Colonic mucosa (tissue), 4 donors: ENCODE results near the gene ITGB5. TPM values are rescaled to one million over a fixed set of nuclear protein-coding genes. Genes with fewer than 3 reads are reported as not detected.

Source experiments
- DNase-seq: peaks from one replicate; pipeline ENCODE4 v3.0.0-alpha.2; 2020
- H3K27ac ChIP-seq: fragments of 200-600 bp; one replicate; pipeline ENCODE4 v1.8.0; 2021
- H3K27me3 ChIP-seq: fragments of 200-600 bp; one replicate; pipeline ENCODE4 v1.8.0; 2021
- H3K36me3 ChIP-seq: fragments of 200-600 bp; one replicate; pipeline ENCODE4 v1.8.0; 2021
- H3K4me1 ChIP-seq: fragments of 200-600 bp; one replicate; pipeline ENCODE4 v1.8.0; 2021; ENCODE audit warnings: mild to moderate bottlenecking
- H3K4me3 ChIP-seq: fragments of 200-600 bp; one replicate; pipeline ENCODE4 v1.8.0; 2021
- H3K9ac ChIP-seq, 2 donors: one replicate each; pipeline ENCODE4 v1.7.0; 2013; ENCODE audit warnings: control low read depth in 2 of 2, low read depth in 2 of 2, low read length in 2 of 2
- H3K9me3 ChIP-seq: fragments of 200-600 bp; one replicate; pipeline ENCODE4 v1.8.0; 2021
- intact Hi-C: fragments of 100-400 bp; cut with DNase I; formaldehyde crosslinking; loops from one replicate; pipeline ENCODE4 v1.14.1; 2022
- total RNA-seq, 2 donors: library from RNA; stranded (reverse); fragmentation: NEBNext Ultra II Directional in 1 of 2; extraction: Animal tissue kit (Norgen Biotek cat#: 25700) in 1 of 2; gene quantifications; one replicate each; pipeline ENCODE4 v1.2.1, GENCODE V29; 2021
- TF ChIP-seq, protein P1 (sequence below): fragments of 200-600 bp; IDR thresholded peaks from one replicate; pipeline ENCODE4 v1.8.0; 2022; ENCODE audit warnings: antibody characterized with exemption, mild to moderate bottlenecking
- donor health status: healthy.
- donor health status: DM: no; HTN: no; CAD: no.
- donor health status: DM: no; HTN: no; CAD: no.

The ITGB5 gene
- total RNA-seq, 2 donors from 2014 or later = 74.4 to 74.8 TPM

DNA sequence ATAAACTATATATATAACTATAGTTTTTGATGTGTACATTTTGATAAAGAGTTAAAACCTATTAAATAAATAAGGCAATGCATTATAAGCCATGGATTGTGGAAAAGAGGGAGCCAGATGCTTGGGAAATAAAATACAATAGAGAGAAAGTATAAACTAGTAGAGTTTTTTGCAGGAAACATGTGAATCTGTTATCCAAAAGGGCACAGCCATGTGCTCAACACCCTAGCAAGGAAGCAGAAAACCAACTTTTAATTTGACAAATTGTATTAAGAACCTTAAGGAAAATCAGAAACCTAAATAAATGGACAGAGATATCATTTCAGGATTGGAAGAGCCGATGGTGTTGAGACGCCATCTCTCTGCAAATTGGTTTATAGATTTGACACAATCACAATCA, 63.5 kb downstream of the ITGB5 start:
- H3K9ac ChIP-seq = no peak overlapping the region
- TF ChIP-seq, protein P1, sequence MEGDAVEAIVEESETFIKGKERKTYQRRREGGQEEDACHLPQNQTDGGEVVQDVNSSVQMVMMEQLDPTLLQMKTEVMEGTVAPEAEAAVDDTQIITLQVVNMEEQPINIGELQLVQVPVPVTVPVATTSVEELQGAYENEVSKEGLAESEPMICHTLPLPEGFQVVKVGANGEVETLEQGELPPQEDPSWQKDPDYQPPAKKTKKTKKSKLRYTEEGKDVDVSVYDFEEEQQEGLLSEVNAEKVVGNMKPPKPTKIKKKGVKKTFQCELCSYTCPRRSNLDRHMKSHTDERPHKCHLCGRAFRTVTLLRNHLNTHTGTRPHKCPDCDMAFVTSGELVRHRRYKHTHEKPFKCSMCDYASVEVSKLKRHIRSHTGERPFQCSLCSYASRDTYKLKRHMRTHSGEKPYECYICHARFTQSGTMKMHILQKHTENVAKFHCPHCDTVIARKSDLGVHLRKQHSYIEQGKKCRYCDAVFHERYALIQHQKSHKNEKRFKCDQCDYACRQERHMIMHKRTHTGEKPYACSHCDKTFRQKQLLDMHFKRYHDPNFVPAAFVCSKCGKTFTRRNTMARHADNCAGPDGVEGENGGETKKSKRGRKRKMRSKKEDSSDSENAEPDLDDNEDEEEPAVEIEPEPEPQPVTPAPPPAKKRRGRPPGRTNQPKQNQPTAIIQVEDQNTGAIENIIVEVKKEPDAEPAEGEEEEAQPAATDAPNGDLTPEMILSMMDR = no peak
- no peaks in the 10 kb centered on the region for H3K27me3 ChIP-seq
- no peaks in the 10 kb centered on the region for H3K4me1 ChIP-seq
- intact Hi-C loops = no loop called here
- no peak overlapping the region for H3K4me3 ChIP-seq
- H3K36me3 ChIP-seq = no peaks in the 10 kb centered on the region
- H3K27ac ChIP-seq = no peak overlapping the region
- no peaks in the 10 kb centered on the region for H3K9me3 ChIP-seq
- no peak for DNase-seq

DNA sequence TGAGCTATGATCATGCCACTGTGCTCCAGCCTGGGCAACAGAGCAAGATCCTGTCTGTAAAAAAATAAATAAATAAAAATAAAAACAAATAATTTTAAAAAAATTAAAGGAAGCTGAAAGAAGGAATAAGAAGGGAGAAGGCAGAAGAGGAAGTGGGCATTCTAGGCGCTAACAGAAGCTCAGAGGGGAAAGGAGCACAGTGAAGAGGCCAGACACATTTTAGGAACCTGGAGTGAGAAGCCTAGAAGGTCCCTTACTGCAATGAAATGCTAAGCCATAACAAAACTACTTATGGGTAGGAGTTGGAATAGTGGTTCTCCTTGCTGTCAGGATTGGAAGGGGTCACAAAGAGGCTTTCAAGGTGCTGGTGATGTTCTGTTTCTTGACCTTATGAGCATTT, 64.0 kb downstream of the ITGB5 start:
- Histone ChIP-seq H3K27ac (no peak overlapping the region), H3K4me3 (no peak overlapping the region), H3K9ac (no peak overlapping the region), H3K9me3 (no peaks in the 10 kb centered on the region), H3K36me3 (no peaks in the 10 kb centered on the region), H3K4me1 (no peaks in the 10 kb centered on the region), H3K27me3 (no peaks in the 10 kb centered on the region)
- no peak for DNase-seq
- TF ChIP-seq, protein P1 = no peak
- intact Hi-C loops = no loop called here

DNA sequence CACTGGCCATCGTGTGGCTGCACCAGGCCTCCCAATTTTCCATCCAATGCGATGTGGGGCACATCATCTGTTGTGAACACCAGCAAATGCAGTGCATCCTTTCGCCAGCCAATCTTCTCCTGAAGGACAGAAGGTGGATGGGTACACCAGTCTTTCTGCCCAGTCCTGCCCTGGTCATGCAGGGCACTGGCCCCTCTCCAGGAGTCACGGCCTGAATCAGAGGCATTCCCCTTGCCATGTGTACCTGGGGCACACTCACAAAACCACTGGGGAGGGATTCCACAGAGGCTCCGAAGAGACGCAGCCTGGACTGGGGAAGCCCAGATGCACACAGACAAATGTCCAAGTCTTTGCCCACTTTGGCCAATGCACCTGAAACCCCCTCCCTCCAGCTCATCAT, 65.8 kb downstream of the ITGB5 start:
- TF ChIP-seq, protein P1 = no peak
- Histone ChIP-seq H3K27ac (no peak overlapping the region), H3K4me1 (no peaks in the 10 kb centered on the region), H3K4me3 (no peak overlapping the region), H3K9ac (no peak overlapping the region), H3K9me3 (no peaks in the 10 kb centered on the region), H3K27me3 (no peaks in the 10 kb centered on the region), H3K36me3 (no peaks in the 10 kb centered on the region)
- intact Hi-C loops = no loop called here
- no peak for DNase-seq

DNA sequence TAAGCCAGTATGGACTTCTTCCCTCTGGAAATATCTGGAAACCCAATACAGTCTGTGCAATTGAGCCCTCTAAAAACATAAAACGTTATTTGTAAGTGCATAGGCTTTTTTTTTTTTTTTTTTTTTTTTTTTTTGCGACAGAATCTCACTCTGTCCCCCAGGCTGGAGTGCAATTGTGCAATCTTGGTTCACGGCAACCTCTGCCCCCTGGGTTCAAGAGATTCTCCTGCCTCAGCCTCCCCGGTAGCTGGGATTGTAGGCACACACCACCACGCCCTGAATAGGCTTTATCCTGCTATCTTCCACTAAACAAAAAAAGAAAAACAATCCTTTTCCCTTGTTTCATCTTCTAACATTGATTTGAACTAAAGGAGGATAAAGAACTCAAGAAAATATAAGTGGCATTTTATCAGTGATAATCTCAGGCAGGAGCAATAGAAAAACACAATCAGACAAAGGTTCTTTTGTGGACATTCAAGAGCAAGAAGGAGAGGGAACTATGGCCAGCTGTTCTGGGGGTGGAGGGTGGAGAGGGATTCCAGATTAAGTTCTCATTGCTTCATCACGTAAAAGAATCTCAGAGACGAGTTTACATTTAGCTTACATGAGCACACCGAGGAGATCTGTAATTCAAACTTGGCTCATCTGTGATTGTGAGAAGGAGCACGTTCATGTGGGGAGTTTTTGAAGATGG, 68.6 kb downstream of the ITGB5 start:
- H3K9ac ChIP-seq = no peak overlapping the region
- intact Hi-C loops = no loop called here
- H3K4me3 ChIP-seq = no peak overlapping the region
- no peaks in the 10 kb centered on the region for H3K36me3 ChIP-seq
- no peak overlapping the region for H3K27ac ChIP-seq
- no peaks in the 10 kb centered on the region for H3K9me3 ChIP-seq
- peaks cover 8% of the 10 kb centered on the region for H3K4me1 ChIP-seq
- TF ChIP-seq, protein P1 = no peak
- no peak for DNase-seq
- no peaks in the 10 kb centered on the region for H3K27me3 ChIP-seq

DNA sequence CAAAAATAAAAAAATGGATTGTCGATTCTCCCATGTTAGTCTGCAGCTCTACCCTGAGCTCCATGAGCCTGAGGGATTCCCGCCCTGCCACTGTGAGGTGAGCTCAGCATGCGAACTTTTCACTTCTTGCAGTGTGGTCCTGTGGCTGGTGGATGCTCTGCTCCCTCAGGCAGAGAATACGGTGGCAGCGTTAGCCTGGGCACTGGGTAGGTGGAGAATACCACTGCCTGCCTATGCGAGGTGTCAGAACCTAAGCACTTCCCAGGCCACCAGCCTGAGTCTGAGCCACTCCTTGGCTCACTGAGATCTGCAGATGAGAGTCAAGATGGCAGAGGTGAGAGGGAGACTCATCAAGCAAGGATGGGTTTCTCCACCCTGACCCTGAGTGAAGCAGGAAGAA, 70.1 kb downstream of the ITGB5 start:
- Histone ChIP-seq H3K4me1 (peaks cover 15% of the 10 kb centered on the region), H3K27ac (no peak overlapping the region), H3K9me3 (no peaks in the 10 kb centered on the region), H3K4me3 (no peak overlapping the region), H3K36me3 (no peaks in the 10 kb centered on the region), H3K9ac (no peak overlapping the region), H3K27me3 (no peaks in the 10 kb centered on the region)
- TF ChIP-seq, protein P1 = no peak
- intact Hi-C loops = no loop called here
- DNase-seq = no peak
